Adrenal gland (tissue), 5 donors: ENCODE results near the gene ETDA.

Source experiments
- POLR2A ChIP-seq, 2 donors: fragments of 450-650 bp; IDR thresholded peaks; one replicate each; pipeline ENCODE4 v1.6.1; 2017; ENCODE audit warnings: antibody characterized with exemption in 2 of 2, mild to moderate bottlenecking in 2 of 2, moderate library complexity in 1 of 2
- TF ChIP-seq, protein P1 (sequence below), 6 experiments: fragments of 450-650 bp in 4 of 6; fragments of 200-600 bp in 2 of 6; sonication (generic) in 1 of 6; IDR thresholded peaks; 1 replicate in 5 of 6; 2 replicates in 1 of 6; pipeline versions ENCODE4 v1.5.1 to v1.8.0; 2016 to 2021; ENCODE audit warnings: antibody characterized with exemption in 6 of 6, mild to moderate bottlenecking in 2 of 6, moderate library complexity in 1 of 6
- donor health status: DM: no; HTN: no; CAD: no.

DNA sequence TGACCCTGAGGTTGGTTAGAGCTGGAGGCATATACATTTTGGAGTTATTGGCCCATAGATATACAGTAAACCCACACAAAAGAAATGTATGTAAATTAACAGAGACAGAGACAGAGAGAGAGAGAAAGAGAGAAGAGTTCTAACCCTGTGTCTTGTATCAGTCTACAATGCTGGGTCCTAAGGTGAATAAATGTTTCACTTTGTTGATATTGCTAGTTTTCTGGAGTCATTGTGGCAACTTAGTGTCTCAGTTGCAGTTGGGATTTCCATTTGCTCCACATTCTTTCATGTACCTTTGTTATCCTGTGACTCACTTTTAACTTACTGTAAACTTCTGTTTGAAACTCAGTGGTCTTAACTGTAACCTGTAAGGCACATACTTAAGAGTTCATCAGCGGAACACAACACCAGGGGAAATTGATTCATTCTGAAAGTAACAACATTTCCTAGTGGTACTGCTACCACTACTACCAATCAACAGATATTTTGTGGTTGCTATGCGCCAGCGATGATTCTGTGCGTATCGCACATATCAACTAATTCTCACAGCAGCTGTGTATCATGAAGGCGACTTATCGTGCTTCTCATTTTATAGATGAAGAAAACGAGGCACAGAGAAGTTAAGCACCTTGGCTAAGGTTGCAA, 38.5 kb upstream of the ETDA start:
- TF ChIP-seq, protein P1, sequence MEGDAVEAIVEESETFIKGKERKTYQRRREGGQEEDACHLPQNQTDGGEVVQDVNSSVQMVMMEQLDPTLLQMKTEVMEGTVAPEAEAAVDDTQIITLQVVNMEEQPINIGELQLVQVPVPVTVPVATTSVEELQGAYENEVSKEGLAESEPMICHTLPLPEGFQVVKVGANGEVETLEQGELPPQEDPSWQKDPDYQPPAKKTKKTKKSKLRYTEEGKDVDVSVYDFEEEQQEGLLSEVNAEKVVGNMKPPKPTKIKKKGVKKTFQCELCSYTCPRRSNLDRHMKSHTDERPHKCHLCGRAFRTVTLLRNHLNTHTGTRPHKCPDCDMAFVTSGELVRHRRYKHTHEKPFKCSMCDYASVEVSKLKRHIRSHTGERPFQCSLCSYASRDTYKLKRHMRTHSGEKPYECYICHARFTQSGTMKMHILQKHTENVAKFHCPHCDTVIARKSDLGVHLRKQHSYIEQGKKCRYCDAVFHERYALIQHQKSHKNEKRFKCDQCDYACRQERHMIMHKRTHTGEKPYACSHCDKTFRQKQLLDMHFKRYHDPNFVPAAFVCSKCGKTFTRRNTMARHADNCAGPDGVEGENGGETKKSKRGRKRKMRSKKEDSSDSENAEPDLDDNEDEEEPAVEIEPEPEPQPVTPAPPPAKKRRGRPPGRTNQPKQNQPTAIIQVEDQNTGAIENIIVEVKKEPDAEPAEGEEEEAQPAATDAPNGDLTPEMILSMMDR (IDR thresholded peaks at IDR 0.05): no peak
- no peak for TF ChIP-seq POLR2A (IDR thresholded peaks at IDR 0.05)
